GM19372 (cell line): Measurements from ENCODE around the gene CPEB4.

Experiments
- ATAC-seq: cut with Tn5 transposase; IDR thresholded peaks from one replicate; pipeline ENCODE4 v1.9.1; 2021; ENCODE audit warnings: mild to moderate bottlenecking, low read depth, moderate library complexity; ENCODE audit not compliant: unreplicated experiment

Gene CPEB4

GRCh38 chr5:173909199-173909598, 21.1 kb downstream of the CPEB4 start:
- ATAC-seq = no peak

GRCh38 chr5:173910215-173910614, 22.1 kb downstream of the CPEB4 start:
- no peak for ATAC-seq

GRCh38 chr5:173911623-173912022, 23.5 kb downstream of the CPEB4 start:
- no peak for ATAC-seq

GRCh38 chr5:173913686-173914321, 25.7 kb downstream of the CPEB4 start:
- no peak for ATAC-seq

- ATAC-seq = no peak
Measured at GRCh38 chr5:173915310-173916014, 27.3 kb downstream of the CPEB4 start.

GRCh38 chr5:173916233-173916632, 28.1 kb downstream of the CPEB4 start:
- ATAC-seq = no peak

GRCh38 chr5:173917788-173918786, 29.9 kb downstream of the CPEB4 start:
- peak; percentile 95 for ATAC-seq

GRCh38 chr5:173919443-173919842, 31.3 kb downstream of the CPEB4 start:
- ATAC-seq = no peak

GRCh38 chr5:173920024-173920753, 32.0 kb downstream of the CPEB4 start:
- no peak for ATAC-seq

- ATAC-seq = no peak
Measured at GRCh38 chr5:173920866-173921555, 32.9 kb downstream of the CPEB4 start.

- no peak for ATAC-seq
Measured at GRCh38 chr5:173922527-173922926, 34.4 kb downstream of the CPEB4 start.

- no peak for ATAC-seq
Measured at GRCh38 chr5:173923218-173924095, 35.3 kb downstream of the CPEB4 start.

- ATAC-seq = no peak
Measured at GRCh38 chr5:173924899-173925298, 36.8 kb downstream of the CPEB4 start.

- no peak for ATAC-seq
Measured at GRCh38 chr5:173925449-173926071, 37.4 kb downstream of the CPEB4 start.

- ATAC-seq = no peak
Measured at GRCh38 chr5:173926359-173926758, 38.2 kb downstream of the CPEB4 start.

GRCh38 chr5:173928871-173929574, 40.9 kb downstream of the CPEB4 start:
- no peak for ATAC-seq

GRCh38 chr5:173932695-173933139, 44.6 kb downstream of the CPEB4 start:
- no peak for ATAC-seq

- ATAC-seq = no peak
Measured at GRCh38 chr5:173933901-173934300, 45.8 kb downstream of the CPEB4 start.
